Measurements from ENCODE around the gene COL17A1. TPM values are rescaled to one million over a fixed set of nuclear protein-coding genes. Genes with fewer than 3 reads are reported as not detected.

COL17A1 gene
- total and polyA plus RNA-seq, 2 experiments from 2014 or later = 1.1 to 1.3 TPM

DNA sequence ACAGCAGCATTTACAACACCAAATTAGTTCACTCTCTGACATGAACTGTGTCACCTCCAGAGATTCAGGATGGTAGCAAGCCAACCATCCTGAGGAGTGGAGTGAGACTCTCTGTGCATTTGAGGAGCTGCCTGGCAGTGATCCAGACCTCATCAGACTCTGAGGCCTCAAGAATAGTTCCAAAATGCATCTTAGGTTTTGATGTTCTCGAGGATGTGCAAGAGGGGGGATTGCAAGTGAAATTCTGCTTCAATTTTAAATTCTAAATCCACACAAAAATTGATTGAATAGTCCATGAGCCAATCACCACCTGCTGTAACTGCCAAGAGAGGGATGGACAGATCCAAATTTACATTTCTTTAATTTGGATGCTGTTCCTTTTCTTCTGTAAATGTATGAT lies 69.0 kb downstream of the COL17A1 start:
- Mint-ChIP-seq H3K4me1 (peaks cover 5% of the 10 kb centered on the region; the same call in 2 of the 3 replicates), H3K27ac (no peak overlapping the region), H3K4me3 (no peak overlapping the region), H3K9me3 (no peaks in the 10 kb centered on the region), H3K36me3 (ENCODE audit: low read depth) (peaks cover 4% of the 10 kb centered on the region; the same call in 1 of the 3 replicates), H3K27me3 (ENCODE audit: insufficient read depth, low read depth, poor library complexity) (no peaks in the 10 kb centered on the region)
- no peaks in the 10 kb centered on the region for H4K20me1 ChIP-seq (replicated peaks; ENCODE audit: insufficient read depth)
- no peak overlapping the region for H3K4me3 ChIP-seq
- H3K36me3 ChIP-seq (ENCODE audit: insufficient read depth) = no peaks in the 10 kb centered on the region
- no peaks in the 10 kb centered on the region for H3K27me3 ChIP-seq (ENCODE audit: insufficient read depth)
- H3K4me1 ChIP-seq (ENCODE audit: insufficient read depth) = peaks cover 6% of the 10 kb centered on the region
- no peaks in the 10 kb centered on the region for H3K79me2 ChIP-seq (replicated peaks; ENCODE audit: insufficient read depth)
- no peak for ATAC-seq
- H3K4me2 ChIP-seq = no peak overlapping the region
- no peak overlapping the region for H2AFZ ChIP-seq
- DNase-seq (ENCODE audit: low spot score) = no peak
- no peak for TF ChIP-seq ZNF331 (CRISPR knock-in tag; IDR thresholded peaks at IDR 0.05; ENCODE audit: low read depth)
- H3K9me2 ChIP-seq (ENCODE audit: insufficient read depth) = no peaks in the 10 kb centered on the region
- no peaks in the 10 kb centered on the region for H3F3A ChIP-seq (replicated peaks; ENCODE audit: low read depth)
- H3K27ac ChIP-seq (ENCODE audit: low read depth) = no peak overlapping the region

DNA sequence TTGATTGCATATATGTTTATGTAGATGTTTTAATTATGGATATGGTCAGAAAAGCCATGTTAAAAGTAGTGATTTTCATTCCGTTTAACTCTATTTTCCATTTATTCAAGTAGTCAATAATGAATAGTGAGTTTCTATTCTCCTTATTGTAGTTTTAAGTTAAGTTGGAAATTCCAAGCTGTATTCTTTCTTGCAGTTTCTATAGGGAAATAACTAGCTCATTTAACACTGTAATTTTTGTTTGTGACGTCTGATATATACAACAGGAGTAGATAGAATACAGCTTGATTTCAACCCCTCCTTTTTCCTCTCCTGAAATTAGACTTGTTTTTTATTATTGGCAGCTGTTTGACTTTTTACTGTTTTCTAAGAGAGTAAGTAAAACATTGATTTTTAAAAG lies 71.5 kb downstream of the COL17A1 start:
- no peaks in the 10 kb centered on the region for H3K79me2 ChIP-seq (replicated peaks; ENCODE audit: insufficient read depth)
- H3K4me3 ChIP-seq = no peak overlapping the region
- H3K36me3 ChIP-seq (ENCODE audit: insufficient read depth) = no peaks in the 10 kb centered on the region
- H3K36me3 Mint-ChIP-seq (ENCODE audit: low read depth) = no peaks in the 10 kb centered on the region
- no peaks in the 10 kb centered on the region for H3K27me3 Mint-ChIP-seq (ENCODE audit: insufficient read depth, low read depth, poor library complexity)
- H3K27ac Mint-ChIP-seq = no peak overlapping the region
- peaks cover 6% of the 10 kb centered on the region for H3K4me1 ChIP-seq (ENCODE audit: insufficient read depth)
- H3K4me3 Mint-ChIP-seq = no peak overlapping the region
- H2AFZ ChIP-seq = no peak overlapping the region
- H3K27me3 ChIP-seq (ENCODE audit: insufficient read depth) = no peaks in the 10 kb centered on the region
- ATAC-seq (no peak), DNase-seq (ENCODE audit: low spot score) (no peak)
- no peaks in the 10 kb centered on the region for H3K9me2 ChIP-seq (ENCODE audit: insufficient read depth)
- H3K9me3 Mint-ChIP-seq = no peaks in the 10 kb centered on the region
- H4K20me1 ChIP-seq (replicated peaks; ENCODE audit: insufficient read depth) = no peaks in the 10 kb centered on the region
- no peak overlapping the region for H3K27ac ChIP-seq (ENCODE audit: low read depth)
- H3F3A ChIP-seq (replicated peaks; ENCODE audit: low read depth) = no peaks in the 10 kb centered on the region
- no peak overlapping the region for H3K4me2 ChIP-seq
- peaks cover 11% of the 10 kb centered on the region; the same call in 2 of the 3 replicates for H3K4me1 Mint-ChIP-seq
- TF ChIP-seq CREB1 (CRISPR knock-in tag; IDR thresholded peaks at IDR 0.05; ENCODE audit: low read depth) (no peak), NANOG (IDR thresholded peaks at IDR 0.05; ENCODE audit: borderline replicate concordance) (no peak), STAT1 (IDR thresholded peaks at IDR 0.05; ENCODE audit: unreplicated experiment) (no peak), ZNF114 (CRISPR knock-in tag; IDR thresholded peaks at IDR 0.05) (no peak), EZH2 (IDR thresholded peaks at IDR 0.05; ENCODE audit: low read depth, unreplicated experiment) (no peak), POLR2AphosphoS5 (IDR thresholded peaks at IDR 0.05; ENCODE audit: low read depth) (no peak), EZH2phosphoT487 (IDR thresholded peaks at IDR 0.05; ENCODE audit: unreplicated experiment) (no peak), JUNB (IDR thresholded peaks at IDR 0.05; ENCODE audit: unreplicated experiment) (no peak), ZNF331 (CRISPR knock-in tag; IDR thresholded peaks at IDR 0.05; ENCODE audit: low read depth) (no peak)
- TF ChIP-seq, protein P1, sequence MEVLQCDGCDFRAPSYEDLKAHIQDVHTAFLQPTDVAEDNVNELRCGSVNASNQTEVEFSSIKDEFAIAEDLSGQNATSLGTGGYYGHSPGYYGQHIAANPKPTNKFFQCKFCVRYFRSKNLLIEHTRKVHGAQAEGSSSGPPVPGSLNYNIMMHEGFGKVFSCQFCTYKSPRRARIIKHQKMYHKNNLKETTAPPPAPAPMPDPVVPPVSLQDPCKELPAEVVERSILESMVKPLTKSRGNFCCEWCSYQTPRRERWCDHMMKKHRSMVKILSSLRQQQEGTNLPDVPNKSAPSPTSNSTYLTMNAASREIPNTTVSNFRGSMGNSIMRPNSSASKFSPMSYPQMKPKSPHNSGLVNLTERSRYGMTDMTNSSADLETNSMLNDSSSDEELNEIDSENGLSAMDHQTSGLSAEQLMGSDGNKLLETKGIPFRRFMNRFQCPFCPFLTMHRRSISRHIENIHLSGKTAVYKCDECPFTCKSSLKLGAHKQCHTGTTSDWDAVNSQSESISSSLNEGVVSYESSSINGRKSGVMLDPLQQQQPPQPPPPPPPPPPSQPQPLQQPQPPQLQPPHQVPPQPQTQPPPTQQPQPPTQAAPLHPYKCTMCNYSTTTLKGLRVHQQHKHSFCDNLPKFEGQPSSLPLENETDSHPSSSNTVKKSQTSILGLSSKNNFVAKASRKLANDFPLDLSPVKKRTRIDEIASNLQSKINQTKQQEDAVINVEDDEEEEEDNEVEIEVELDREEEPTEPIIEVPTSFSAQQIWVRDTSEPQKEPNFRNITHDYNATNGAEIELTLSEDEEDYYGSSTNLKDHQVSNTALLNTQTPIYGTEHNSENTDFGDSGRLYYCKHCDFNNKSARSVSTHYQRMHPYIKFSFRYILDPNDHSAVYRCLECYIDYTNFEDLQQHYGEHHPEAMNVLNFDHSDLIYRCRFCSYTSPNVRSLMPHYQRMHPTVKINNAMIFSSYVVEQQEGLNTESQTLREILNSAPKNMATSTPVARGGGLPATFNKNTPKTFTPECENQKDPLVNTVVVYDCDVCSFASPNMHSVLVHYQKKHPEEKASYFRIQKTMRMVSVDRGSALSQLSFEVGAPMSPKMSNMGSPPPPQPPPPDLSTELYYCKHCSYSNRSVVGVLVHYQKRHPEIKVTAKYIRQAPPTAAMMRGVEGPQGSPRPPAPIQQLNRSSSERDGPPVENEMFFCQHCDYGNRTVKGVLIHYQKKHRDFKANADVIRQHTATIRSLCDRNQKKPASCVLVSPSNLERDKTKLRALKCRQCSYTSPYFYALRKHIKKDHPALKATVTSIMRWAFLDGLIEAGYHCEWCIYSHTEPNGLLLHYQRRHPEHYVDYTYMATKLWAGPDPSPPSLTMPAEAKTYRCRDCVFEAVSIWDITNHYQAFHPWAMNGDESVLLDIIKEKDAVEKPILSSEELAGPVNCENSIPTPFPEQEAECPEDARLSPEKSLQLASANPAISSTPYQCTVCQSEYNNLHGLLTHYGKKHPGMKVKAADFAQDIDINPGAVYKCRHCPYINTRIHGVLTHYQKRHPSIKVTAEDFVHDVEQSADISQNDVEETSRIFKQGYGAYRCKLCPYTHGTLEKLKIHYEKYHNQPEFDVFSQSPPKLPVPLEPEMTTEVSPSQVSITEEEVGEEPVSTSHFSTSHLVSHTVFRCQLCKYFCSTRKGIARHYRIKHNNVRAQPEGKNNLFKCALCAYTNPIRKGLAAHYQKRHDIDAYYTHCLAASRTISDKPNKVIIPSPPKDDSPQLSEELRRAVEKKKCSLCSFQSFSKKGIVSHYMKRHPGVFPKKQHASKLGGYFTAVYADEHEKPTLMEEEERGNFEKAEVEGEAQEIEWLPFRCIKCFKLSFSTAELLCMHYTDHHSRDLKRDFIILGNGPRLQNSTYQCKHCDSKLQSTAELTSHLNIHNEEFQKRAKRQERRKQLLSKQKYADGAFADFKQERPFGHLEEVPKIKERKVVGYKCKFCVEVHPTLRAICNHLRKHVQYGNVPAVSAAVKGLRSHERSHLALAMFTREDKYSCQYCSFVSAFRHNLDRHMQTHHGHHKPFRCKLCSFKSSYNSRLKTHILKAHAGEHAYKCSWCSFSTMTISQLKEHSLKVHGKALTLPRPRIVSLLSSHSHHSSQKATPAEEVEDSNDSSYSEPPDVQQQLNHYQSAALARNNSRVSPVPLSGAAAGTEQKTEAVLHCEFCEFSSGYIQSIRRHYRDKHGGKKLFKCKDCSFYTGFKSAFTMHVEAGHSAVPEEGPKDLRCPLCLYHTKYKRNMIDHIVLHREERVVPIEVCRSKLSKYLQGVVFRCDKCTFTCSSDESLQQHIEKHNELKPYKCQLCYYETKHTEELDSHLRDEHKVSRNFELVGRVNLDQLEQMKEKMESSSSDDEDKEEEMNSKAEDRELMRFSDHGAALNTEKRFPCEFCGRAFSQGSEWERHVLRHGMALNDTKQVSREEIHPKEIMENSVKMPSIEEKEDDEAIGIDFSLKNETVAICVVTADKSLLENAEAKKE (CRISPR knock-in tag; IDR thresholded peaks at IDR 0.05) = no peak
- TF ChIP-seq, protein P2, sequence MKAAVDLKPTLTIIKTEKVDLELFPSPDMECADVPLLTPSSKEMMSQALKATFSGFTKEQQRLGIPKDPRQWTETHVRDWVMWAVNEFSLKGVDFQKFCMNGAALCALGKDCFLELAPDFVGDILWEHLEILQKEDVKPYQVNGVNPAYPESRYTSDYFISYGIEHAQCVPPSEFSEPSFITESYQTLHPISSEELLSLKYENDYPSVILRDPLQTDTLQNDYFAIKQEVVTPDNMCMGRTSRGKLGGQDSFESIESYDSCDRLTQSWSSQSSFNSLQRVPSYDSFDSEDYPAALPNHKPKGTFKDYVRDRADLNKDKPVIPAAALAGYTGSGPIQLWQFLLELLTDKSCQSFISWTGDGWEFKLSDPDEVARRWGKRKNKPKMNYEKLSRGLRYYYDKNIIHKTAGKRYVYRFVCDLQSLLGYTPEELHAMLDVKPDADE (IDR thresholded peaks at IDR 0.05) = no peak
- TF ChIP-seq, protein P3, sequence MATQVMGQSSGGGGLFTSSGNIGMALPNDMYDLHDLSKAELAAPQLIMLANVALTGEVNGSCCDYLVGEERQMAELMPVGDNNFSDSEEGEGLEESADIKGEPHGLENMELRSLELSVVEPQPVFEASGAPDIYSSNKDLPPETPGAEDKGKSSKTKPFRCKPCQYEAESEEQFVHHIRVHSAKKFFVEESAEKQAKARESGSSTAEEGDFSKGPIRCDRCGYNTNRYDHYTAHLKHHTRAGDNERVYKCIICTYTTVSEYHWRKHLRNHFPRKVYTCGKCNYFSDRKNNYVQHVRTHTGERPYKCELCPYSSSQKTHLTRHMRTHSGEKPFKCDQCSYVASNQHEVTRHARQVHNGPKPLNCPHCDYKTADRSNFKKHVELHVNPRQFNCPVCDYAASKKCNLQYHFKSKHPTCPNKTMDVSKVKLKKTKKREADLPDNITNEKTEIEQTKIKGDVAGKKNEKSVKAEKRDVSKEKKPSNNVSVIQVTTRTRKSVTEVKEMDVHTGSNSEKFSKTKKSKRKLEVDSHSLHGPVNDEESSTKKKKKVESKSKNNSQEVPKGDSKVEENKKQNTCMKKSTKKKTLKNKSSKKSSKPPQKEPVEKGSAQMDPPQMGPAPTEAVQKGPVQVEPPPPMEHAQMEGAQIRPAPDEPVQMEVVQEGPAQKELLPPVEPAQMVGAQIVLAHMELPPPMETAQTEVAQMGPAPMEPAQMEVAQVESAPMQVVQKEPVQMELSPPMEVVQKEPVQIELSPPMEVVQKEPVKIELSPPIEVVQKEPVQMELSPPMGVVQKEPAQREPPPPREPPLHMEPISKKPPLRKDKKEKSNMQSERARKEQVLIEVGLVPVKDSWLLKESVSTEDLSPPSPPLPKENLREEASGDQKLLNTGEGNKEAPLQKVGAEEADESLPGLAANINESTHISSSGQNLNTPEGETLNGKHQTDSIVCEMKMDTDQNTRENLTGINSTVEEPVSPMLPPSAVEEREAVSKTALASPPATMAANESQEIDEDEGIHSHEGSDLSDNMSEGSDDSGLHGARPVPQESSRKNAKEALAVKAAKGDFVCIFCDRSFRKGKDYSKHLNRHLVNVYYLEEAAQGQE (IDR thresholded peaks at IDR 0.05; ENCODE audit: unreplicated experiment) = no peak
